CD4-positive, alpha-beta T cell treated with Interleukin-15 for 4 hours (primary cell): ENCODE data around the gene WNT9A.

Experiments used
- DNase-seq: peaks from one replicate; pipeline ENCODE4 v3.0.0-alpha.2; 2020; ENCODE audit warnings: low spot score

The WNT9A gene

DNA sequence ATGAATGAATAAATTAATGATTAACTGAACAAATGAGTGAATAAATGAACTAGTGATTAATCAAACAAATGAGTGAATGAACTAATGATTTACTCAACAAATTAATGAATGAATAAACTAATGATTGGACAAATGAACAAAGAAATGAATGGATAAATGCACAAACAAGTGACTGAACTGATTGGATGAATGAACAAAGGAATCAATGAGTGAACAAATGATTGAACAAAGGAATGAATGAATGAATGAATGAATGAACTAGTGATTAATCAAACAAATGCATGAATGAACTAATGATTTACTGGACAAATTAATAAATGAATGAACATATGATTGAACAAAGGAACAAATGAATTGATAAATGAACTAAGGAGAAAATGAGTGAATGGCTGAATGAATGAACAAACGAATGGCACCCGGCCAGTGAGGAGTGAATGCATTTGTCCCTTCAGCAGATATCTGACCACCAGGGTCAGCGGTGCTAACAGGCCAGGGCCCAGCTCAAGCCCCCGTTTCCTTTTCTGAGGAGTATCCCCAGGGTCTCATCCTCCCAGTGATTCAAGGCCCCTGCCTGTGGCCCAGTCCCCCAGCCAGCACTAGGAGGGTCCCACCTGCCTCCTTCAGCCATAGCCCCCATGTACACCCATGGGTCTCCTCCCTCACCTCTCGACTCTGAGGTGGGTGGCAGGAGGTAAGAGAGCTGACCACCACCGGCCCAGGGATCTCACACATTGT is 49.9 kb downstream of the WNT9A start:
- DNase-seq: no peak

DNA sequence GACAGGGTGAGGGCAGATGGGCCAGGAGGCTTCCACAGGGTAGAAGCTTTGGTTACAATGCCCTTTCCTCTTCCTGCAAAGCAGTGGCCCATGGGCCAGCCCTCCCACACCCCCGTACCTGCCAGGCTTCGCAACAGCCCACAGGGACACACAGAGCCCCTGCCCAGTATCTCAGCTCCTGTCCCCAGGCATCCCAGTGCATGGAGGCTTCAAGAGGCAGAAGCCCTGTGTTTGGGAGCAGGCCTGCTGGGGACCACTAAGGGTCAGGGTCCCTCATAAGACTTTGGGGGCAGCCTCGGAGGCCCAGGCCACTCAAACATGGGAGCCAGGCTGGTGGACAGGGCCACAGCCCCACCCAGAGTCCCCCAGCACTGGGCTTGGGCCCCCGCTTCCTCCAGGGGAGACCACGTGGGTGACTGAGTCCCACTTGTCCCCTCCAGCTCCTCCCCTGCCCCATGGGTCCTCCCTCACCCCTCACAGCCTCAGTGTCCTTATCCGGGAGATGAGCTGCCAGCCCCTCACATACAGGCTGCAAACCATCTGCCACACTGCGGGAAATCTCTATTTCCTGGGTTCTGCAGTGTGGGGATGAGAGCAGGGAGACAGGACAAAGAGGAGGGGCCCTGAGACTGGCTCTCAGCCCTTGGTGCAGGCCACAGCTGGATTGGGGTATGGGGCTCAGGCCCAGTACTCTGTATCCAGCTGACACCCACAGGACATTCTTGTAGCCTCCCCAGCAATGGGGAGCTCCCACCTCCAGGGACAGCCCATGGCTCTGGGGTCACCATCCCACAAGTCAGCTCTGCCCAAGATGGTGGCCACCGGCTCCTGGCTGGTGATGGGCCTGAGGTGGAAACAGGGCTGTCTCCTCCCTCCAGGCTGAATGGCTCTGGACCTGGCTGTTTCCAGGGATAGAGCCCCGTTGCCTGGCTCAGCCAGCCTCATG is 50.7 kb downstream of the WNT9A start:
- no peak for DNase-seq

DNA sequence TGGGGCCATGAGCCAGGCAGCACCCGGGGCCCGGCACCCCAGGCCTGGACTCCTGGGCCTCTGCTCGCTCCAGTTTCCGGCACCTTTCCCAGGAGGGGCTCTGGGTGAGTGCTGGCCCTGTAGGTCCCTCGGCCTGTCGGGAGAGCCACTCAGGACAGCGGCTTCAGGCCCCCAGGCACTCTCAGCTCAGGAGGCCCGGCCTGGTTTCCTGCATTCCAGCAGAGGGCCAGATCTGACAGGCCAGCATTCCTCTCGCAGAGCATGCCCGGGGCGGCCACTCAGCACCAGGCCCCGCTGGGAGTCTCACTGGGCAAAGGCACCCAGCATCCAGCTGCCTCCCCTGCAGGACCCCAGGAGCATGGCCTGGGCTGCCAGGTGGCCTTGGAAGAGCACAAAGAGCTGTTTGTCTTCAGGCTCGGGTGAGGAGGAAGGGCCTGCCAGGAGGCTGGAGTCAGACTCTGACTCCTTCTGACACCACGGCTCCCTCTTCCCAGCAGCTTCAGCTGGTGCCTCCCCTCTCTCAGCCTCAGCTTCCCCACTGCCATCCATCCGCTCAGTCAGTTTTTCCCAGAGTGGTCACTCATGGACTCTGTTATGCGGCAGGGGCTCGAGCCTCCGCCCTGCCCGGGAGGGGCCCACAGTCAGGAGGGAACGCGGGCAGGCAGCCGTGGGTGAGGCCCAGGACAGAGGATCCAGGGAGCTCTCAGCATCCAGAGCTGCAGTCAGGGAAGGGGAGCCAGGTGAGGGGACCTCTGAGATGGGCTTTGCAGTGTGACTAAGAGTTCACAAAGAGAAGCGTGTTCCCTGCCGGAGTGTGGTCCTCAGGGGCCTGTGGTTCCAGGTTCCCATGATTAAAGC is 51.7 kb downstream of the WNT9A start:
- no peak for DNase-seq

DNA sequence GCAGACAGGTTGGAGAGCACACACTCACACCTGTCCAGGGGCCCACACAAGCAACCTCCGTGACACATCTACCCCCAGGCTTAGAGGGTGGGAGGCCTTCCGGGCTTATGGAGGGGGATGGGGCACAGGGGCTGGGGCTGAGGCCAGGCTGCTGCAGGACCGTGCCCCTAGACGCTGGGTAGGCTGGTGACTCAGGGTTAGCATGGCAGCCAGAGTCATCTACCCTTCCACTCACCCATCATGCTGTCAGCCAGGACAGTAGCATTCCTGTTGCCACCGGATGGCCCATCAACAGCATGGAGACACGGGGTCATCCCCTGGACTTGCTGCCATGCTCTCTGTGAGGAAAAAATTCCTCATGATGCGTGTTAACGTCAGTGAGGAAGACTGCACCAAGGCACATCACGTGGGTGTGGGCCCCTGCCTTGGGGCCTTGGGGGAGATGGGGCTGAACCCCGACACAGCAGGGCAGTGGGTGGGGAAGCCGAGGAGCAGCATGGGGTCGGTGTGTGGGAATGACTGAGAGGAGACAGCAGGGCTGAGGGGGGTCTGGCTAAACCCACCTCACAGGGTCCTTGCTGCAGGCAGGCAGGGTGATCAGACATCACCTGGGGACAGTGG is 52.8 kb downstream of the WNT9A start:
- DNase-seq: no peak

DNA sequence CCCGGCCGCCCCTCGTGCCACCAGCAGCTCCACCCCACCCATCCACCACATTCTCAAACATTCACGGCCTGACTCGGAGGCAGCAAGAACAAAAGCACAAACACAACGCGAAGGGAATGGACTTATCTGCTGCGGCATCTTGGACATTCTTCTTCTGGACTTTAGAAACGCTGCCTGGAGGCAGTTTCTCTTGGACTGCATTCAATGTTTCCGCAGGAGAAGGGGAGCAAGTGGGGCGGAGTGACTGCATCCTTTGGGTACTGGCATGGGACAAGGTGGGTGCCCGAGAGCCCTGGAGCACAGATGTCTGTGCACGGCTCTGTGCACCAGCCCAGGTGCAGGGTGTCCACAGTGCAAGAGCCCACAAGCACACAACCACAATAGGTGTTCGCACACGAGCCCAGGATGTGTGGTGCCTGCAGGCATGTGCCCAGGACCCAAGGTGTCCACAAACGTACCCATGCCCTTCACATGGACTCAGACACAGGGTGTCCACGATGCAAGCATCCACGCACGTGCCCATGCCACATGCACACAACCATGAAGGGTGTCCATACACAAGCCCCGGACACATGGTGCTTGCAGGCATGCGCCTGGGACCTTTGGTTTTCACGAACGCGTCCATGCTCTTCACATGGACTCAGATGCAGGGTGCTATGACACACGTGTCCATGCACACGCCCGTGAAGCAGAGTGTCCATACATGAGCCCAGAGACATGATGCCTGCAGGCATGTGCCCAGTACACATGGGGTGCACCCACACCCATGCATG is 53.6 kb downstream of the WNT9A start:
- DNase-seq: no peak

DNA sequence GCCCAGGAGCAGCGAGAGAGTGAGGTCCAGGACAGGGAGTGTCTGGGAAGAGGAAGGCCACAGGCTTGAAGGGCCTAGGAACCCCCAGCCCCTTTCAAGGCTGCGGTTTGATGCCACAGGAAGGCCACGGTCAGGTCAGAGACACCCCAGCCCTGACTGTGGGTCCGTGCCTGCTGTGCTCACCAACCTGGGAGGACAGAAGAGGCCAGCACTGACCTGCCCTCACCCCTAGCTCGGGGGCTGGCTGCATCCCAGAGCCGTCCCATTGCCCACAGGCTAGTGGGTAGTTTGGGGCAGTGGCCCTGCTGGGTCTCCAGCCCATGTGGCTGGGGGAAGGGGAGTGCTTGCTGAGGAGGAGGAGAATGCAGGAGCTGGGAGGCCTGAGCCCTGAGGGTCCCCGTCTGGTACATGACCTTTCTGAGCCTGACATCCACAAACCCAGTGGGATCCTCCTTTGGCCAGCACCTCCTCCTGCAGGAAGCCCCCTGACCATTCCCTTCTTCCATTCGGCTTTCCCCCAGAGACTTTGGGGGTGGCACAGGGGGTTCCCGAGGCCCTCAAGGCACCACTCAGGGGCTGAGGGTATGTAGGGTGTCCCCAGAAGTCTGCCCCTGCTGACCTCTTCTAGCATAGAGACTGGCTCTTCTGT is 54.3 kb downstream of the WNT9A start:
- DNase-seq: no peak

DNA sequence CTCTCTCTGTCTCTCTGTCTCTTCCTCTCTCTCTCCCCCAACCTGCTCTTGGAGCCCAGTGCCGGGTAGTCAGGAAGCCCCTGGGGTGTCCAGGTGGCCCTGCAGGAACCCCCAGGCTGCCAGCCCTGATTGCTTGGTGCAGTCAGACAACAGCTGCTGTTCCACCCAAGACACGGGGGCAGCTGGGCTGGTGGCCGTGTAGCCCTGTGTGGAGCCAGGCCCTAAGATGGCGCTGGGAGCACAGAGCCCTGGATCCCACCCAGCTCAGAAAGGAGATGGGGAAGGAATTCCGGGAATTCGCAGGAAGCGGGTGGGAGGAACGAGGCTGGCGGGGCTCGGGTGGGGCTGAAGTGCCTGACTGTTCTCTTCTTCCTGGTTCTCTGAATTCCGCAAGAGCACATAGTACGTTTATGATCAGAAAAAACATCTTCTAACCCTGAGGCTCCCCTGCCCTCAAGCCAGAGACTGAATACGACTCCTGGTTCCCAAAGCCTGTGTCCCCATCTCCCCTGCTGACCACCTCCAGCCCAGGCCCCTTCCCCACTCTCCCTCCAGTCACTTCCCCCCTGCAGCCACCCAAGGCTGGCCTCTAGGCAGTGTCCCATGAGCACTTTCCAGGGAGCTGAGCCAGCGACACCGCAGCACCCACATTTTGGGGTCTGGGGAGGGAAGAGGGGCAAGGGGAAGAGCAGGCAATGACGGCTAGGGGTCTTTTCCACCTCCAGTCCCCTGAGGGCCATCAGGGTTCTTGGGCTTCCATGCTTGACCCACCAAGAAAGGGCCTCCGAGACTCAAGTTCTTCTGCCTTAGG is 55.0 kb downstream of the WNT9A start:
- DNase-seq: no peak

DNA sequence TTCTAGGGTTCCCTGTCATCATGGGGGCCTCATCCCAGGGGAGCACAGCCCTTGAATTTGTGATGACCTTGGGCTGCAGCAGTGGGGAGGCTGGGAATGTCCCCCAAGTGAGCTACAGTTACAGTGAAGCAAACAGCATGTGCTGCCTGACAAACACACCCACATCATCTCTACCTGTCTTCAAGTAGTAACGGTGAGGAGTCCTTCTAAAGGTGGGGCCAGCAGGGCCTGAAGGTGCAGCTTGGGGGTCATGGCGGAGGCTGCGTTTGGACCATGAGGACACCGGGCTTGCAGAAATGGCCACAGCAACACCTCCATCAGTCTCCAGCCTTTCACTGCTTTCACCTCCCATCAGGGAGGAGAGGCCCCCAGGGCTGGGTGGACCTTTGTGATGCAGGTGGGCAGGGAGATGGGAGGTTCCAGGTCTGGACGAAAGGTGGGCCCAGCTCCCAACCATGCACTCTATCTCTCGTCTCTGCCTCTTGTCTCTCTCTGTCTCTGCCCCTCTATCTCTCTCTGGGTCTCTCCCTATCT is 55.7 kb downstream of the WNT9A start:
- DNase-seq: no peak

DNA sequence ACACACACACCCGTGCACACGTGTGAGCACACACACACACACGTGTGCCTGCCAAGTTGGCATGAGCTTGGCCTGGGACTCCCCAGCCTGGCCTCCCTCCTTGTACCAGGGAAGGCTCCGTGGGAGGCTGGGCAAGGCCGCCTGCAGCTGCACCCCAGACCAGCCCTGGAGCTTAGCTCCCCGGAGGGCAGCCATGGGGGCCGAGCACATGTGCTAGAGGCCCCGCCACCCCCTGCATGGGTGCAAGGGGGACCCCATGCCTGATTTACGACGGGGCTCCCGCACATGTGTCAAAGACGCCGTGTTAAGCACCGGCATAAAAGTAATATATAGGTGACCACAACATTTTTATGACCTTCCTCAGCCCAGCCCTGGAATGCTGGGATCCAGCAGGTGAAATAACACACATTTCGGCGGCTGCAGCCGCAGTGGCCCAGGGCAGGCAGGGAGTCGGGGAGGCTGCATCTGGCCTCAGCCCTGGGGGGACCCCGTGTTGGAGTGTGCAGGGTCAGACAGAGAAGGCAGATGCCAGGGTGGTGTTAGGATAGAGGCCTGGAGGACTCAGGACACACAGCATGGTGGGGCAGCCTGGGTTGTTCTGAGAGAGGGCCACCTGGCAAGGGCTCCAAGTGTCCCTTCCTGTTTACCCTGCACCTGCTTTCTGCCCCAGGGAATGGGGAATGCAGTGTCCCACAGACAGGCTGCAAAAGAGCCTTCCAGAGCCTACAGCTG is 56.3 kb downstream of the WNT9A start:
- no peak for DNase-seq

DNA sequence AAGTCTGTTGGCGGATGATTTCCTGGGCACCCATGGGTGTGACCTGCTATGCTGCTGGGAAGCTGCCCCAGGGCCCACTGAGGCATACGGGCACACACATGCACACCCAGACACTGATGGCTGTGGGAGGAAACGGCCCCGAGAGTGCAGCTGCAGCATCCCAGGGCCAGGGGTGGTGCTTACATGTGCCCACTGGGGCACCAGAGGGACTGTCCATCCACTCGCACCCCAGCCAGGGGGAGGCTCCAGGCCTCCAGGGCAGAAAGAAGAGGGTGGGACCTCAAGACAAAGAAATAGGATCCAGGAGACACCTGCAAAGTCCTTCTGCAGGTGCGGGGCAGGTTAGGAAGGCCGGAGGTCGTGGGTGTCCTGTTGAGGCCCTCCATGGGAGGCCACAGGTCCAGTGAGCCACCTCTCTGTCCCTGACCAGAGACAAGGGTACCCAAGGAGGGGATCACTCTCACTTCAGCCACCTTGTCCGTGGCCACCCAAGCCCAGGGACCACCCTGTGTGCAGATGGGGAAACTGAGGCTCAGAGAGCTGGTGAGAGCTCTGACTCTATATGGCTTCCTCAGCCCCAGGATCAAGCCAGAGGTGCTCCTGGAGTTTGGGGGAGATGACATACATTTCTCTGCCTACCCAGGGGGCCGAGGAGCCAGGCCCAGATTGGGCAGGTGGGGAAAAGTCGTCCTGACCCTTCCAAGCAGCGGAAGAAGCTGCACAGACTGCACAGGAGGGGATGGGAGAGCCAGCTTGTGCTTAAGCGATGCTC is 57.1 kb downstream of the WNT9A start:
- DNase-seq: no peak

DNA sequence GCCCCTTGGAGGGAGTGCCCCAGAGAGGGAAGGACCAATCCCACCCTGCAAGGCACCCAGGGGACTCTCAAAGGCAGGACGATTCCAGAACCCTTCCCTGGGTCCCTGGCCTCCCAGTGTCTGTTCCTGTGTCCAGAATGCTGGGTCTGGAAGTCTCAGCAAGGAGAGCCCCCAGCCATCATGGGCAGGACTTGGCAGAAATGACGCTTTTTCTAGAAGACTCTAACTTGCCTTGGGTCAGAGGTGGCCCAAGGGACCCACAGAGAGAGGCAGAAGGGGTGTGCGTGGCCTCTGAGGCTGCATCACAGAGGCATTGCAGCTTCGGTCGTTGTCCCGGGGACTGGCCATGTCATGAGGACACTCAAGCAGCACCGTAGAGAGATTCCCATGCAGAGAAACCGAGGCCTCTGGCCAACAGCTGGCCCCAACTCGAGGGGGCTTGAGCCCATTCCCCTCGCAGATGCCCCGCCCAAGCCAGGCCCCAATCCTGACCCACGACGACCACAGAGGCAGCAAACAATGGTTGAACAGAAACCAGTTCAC is 57.8 kb downstream of the WNT9A start:
- DNase-seq: no peak

DNA sequence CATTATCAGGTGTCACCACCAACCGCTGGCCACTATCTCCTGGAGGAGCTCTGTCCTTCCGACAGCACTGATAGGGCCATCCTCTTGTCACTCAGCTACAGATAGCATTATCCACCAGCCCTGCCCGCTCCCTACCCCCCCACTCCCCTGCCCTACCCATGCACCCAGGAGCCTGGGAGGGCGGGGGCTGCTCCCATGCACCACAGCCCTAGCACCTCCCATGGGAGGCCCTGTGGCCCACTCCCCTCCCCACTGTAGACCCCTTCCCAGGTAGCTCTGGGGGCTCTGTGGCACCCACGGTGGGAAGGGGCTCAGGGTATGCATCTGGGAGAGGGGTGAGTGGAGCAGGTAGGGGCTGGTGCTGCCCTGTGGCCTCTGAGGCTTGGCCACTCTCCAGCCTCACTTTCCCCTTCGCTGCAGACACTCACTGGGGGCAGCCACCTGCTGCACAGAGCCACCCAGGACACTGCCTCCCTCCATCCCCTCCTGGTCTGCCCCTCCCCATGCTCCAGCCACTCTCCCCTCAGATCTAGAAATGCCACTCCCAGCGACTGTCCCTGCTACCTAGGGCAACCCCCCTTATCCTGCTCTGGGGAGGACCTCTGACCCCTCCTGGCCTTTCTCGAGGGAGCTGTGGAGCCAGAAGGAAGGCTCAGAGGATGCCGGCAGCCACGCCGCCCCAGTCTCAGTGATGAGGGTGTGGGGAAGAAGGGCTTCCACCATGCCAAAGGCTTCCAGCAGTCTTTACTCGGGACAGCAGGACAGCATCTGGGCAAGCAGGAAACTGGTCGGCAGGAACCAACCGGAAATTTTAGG is 58.5 kb downstream of the WNT9A start:
- DNase-seq: no peak

DNA sequence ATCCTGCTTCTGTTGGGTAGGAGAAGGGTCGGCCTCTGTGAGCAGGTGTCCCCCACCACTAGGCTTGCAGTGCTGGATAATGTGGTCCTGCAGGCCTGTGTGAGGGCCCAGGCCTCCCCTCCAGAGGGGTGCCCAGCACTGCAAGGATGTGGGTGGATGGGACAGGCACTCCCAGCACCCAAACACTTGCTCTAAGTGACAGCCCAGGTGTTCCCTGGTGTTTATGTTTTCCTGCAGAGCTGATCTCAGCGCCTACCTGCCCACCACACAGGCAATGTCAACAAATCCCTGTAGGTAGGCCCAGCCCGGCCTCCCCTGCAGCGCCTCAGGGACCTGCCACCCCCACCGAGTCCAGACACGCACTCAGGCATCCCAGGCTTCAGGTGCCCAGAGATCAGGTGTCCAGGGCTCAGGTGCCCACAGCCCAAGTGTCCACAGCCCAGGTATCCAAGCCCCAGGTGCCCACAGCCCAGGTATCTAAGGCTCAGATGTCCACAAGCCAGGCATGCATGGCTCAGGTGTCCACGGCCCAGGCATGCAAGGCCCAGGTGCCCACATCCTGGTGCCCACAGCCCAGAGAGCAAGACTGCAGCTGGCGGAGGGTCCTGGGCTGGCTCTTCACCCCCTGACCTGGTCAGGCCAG is 59.2 kb downstream of the WNT9A start:
- DNase-seq: no peak

DNA sequence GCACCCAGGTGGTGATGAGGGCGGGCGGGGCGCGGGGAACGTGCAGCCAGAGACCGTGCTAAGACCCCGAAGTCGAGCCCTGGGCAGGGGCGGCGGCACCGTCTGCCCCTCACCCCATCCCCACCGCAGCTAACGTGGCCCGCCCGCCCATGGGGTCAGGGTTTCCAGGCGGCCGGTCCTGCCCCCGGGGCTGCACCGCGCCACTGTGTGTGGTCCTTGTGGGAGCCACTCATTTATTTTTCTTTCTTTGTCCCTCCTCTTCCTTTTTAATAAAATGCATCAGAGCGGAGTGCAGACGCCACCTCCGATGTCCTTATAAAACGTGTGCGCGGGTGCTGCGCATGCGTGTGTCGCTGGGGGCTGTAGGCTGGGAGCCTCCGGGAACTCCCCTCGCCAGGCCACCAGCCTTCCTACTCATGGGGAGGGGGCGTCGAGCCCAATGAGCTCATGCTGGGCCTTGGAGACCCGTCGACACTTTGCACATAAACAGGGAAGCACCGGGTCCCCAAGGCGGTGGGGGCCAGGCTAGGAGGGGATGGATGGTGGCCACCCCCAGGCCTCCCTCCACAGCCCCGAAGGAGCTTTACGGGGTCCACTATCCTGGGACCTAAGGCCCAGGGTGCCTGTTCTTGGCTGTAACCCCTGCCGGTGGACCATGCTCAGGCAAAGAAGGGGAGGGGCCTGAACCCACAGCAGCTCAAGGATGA is 59.9 kb downstream of the WNT9A start:
- peak; percentile 44 for DNase-seq

DNA sequence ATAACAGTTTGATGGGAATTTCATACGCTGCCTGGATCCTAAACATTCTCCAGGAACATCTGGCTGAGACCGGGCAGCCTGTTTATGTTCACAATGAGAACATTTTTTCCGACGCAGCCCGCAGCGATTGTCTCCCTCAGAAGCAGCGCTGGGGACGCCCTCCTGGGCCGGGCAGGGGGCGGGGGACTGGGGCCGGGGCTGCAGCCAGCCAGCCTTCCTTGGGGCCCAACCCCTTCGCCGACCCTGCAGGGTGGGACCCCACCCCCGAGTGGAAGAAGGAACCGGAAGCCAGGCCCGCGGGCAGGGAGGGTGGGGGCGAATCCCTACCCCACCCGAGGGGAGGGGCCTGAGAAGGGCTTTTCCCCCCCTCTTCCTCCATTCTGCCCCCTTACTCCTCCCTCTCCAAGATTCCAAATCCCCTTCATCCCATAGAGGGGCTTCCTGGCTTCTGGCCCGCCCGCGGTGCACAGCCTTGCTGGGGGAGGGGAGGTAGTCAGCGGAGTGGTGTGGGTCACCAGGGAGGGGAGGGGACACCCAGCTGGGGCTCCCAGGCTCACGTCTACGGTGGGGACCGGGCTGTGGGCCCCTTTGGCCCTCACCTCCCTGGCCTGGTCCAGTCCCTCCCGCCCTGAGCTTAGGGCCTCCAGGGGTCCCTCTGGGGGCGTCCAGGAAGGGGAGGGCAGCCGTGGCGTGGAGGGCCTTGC is 60.6 kb downstream of the WNT9A start:
- peak; percentile 33 for DNase-seq
